Neuronal stem cell (in vitro differentiated cells): ENCODE data around the gene ACACA.
"Not testable (repeated sequence)": the region's sequence is repeated elsewhere in the genome, so short reads cannot be mapped to it uniquely, and the experiment has no call there.

Experiments
- DNase-seq: peaks from one replicate; pipeline ENCODE4 v3.0.0-alpha.2; 2013; ENCODE audit warnings: low spot score
- H2AFZ ChIP-seq: one replicate; pipeline ENCODE4 v1.6.1; 2013; ENCODE audit warnings: mild to moderate bottlenecking, low read length, inconsistent platforms
- H2AK5ac ChIP-seq: 2 replicates; pipeline ENCODE4 v1.6.1; 2013; ENCODE audit warnings: low read depth, mild to moderate bottlenecking, inconsistent platforms, low read length, moderate library complexity, mixed read lengths
- H2BK120ac ChIP-seq: 2 replicates; pipeline ENCODE4 v1.6.1; 2013; ENCODE audit warnings: low read depth, mild to moderate bottlenecking, inconsistent platforms, low read length, moderate library complexity, mixed read lengths
- H2BK12ac ChIP-seq: one replicate; pipeline ENCODE4 v1.6.1; 2013; ENCODE audit warnings: low read length, inconsistent platforms
- H2BK15ac ChIP-seq: 2 replicates; pipeline ENCODE4 v1.6.1; 2013; ENCODE audit warnings: mild to moderate bottlenecking, low read length, inconsistent platforms, mixed read lengths
- H2BK5ac ChIP-seq: one replicate; pipeline ENCODE4 v1.6.1; 2013; ENCODE audit warnings: inconsistent platforms, mild to moderate bottlenecking, low read length, moderate library complexity
- H3K14ac ChIP-seq: one replicate; pipeline ENCODE4 v1.6.1; 2013; ENCODE audit warnings: low read length, inconsistent platforms
- H3K18ac ChIP-seq: 2 replicates; pipeline ENCODE4 v1.6.1; 2013; ENCODE audit warnings: low read length, inconsistent platforms
- H3K23ac ChIP-seq: 2 replicates; pipeline ENCODE4 v1.6.1; 2013; ENCODE audit warnings: low read depth, mild to moderate bottlenecking, mixed read lengths, low read length, inconsistent platforms; ENCODE audit not compliant: poor library complexity
- H3K27ac ChIP-seq: replicated peaks from 3 replicates; pipeline ENCODE4 v1.5.1; 2013; ENCODE audit warnings: low read length, inconsistent platforms
- H3K27me3 ChIP-seq, 3 experiments: 2 replicates each; pipeline ENCODE4 v1.6.1; 2013; ENCODE audit warnings: low read length in 3 of 3, mild to moderate bottlenecking in 2 of 3, inconsistent platforms in 1 of 3, low read depth in 1 of 3, mixed read lengths in 1 of 3, moderate library complexity in 1 of 3; ENCODE audit not compliant: control insufficient read depth in 3 of 3, insufficient read depth in 3 of 3
- H3K36me3 ChIP-seq, 2 donors: replicated peaks in 1 of 2; 2 replicates each; pipeline ENCODE4 v1.6.1; 2013; ENCODE audit warnings: low read length in 2 of 2; ENCODE audit not compliant: control insufficient read depth in 2 of 2, insufficient read depth in 2 of 2
- H3K4ac ChIP-seq: 2 replicates; pipeline ENCODE4 v1.6.1; 2013; ENCODE audit warnings: inconsistent platforms, mild to moderate bottlenecking, low read length, moderate library complexity
- H3K4me1 ChIP-seq, 2 donors: 1 replicate in 1 of 2; 2 replicates in 1 of 2; pipeline ENCODE4 v1.6.1; 2013; ENCODE audit warnings: low read length in 2 of 2, low read depth in 1 of 2; ENCODE audit not compliant: control insufficient read depth in 2 of 2, insufficient read depth in 1 of 2
- H3K4me2 ChIP-seq: one replicate; pipeline ENCODE4 v1.6.1; 2013; ENCODE audit warnings: mild to moderate bottlenecking, low read length, inconsistent platforms; ENCODE audit not compliant: insufficient read depth, poor library complexity, severe bottlenecking
- H3K4me3 ChIP-seq, 2 donors: 2 replicates each; pipeline ENCODE4 v1.5.1; 2013; ENCODE audit warnings: low read length in 2 of 2, mild to moderate bottlenecking in 2 of 2, inconsistent platforms in 1 of 2, moderate library complexity in 1 of 2
- H3K79me1 ChIP-seq: one replicate; pipeline ENCODE4 v1.6.1; 2013; ENCODE audit warnings: low read depth, mild to moderate bottlenecking, inconsistent platforms, low read length, moderate library complexity
- H3K9ac ChIP-seq: one replicate; pipeline ENCODE4 v1.6.1; 2013; ENCODE audit warnings: mild to moderate bottlenecking, low read depth, low read length, inconsistent platforms; ENCODE audit not compliant: poor library complexity
- H3K9me3 ChIP-seq, 2 donors: replicated peaks in 1 of 2; 2 replicates each; pipeline versions ENCODE3 to v1.6.1; 2013; ENCODE audit warnings: low read length in 2 of 2, mild to moderate bottlenecking in 2 of 2, inconsistent platforms in 1 of 2, low read depth in 1 of 2, mixed read lengths in 1 of 2, moderate library complexity in 1 of 2; ENCODE audit not compliant: control insufficient read depth in 2 of 2, insufficient read depth in 1 of 2
- H4K8ac ChIP-seq: one replicate; pipeline ENCODE4 v1.6.1; 2013; ENCODE audit warnings: low read depth, mild to moderate bottlenecking, inconsistent platforms, low read length, moderate library complexity
- H4K91ac ChIP-seq: one replicate; pipeline ENCODE4 v1.6.1; 2013; ENCODE audit warnings: low read length, low read depth, mild to moderate bottlenecking, inconsistent platforms; ENCODE audit not compliant: poor library complexity
- whole genome bisulfite sequencing, 2 donors: extraction: QIAGEN DNeasy Blood & Tissue Kit; methylation state at CpG; one replicate each; pipeline ENCODE4 v1.1.7; 2013; ENCODE audit warnings: missing lambda C conversion rate in 2 of 2, mixed read lengths in 1 of 2; ENCODE audit not compliant: insufficient read length in 2 of 2, insufficient replicate concordance in 1 of 2; ENCODE audit errors: extremely low coverage in 2 of 2; 5-methylcytosine and 5-hydroxymethylcytosine counted together

Gene ACACA

DNA sequence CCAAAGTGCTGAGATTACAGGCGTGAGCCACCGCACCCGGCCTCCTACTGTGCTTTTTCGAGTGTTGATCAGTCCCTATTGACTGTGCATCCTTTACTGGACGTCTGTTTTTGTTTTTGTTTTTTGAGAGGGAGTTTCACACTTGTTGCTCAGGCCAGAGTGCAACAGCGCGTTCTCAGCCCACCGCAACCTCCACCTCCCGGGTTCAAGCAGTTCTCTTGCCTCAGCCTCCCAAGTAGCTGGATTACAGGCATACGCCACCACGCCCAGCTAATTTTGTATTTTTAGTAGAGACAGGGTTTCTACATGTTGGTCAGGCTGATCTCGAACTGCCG, 1.5 kb upstream of the ACACA start:
- not testable (repeated sequence) for H3K18ac ChIP-seq, H2BK15ac ChIP-seq, H3K4ac ChIP-seq, H2BK5ac ChIP-seq, H4K8ac ChIP-seq, H3K23ac ChIP-seq, H3K4me2 ChIP-seq, H3K27ac ChIP-seq, H3K14ac ChIP-seq, H3K4me1 ChIP-seq, H2AK5ac ChIP-seq, DNase-seq, H3K4me3 ChIP-seq, H3K9ac ChIP-seq, H3K27me3 ChIP-seq, H3K9me3 ChIP-seq, H3K79me1 ChIP-seq, H2BK120ac ChIP-seq, H4K91ac ChIP-seq, H2BK12ac ChIP-seq, H2AFZ ChIP-seq
- WGBS, 2 donors: no CpG with 5 or more reads among the region's 13 CpGs
- peaks cover 3 to 64% of the 10 kb centered on the region in 2 donors for H3K36me3 ChIP-seq

DNA sequence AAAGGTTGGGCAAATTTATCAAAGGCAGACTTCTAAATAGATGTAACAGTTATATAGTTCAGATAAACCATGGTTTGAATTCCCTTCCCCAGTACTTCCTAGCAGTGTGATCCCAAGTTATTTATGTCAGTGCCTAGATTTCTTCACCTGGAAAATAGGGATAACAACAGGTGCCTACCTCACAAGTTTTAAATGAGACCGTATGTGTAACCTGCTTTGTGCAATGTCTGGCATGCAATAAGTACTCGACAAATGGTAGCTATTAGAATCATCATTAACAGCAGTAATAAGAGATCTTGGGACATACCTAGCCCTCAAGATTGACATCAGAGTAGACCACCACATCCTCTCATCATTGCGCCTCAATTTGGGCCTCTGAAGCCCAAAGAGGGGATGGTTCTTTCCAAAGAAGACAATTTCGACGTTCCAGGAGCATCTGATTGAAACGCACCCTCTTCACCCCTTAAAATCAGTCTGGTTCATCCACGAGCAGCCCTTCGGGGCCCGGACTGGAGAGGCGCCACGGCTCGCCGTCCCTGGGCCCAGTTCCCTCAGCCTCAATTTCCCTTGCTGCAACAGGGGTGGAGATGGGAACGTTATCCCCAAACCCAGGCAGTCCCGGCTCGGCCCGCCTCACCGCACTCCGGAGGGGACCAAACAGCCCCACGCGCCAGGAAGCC, 541 bp downstream of the ACACA start:
- no CpG with 5 or more reads among the region's 21 CpGs for WGBS, 2 donors
- Histone ChIP-seq H3K79me1 (peaks cover 3% of the 10 kb centered on the region), H3K9me3 (no peaks in the 10 kb centered on the region), H3K4me3 (peak overlapping the region; percentile 85 to 93), H2BK120ac (peak overlapping the region; percentile 6), H4K8ac (no peak overlapping the region), H3K14ac (peak overlapping the region; percentile 92), H3K27me3 (no peaks in the 10 kb centered on the region), H3K27ac (peak overlapping the region; percentile 75), H4K91ac (peak overlapping the region; percentile 61), H2BK12ac (no peak overlapping the region), H3K36me3 (peaks cover 1 to 47% of the 10 kb centered on the region in 2 donors), H2BK5ac (peak overlapping the region; percentile 76), H3K9ac (peak overlapping the region; percentile 93), H3K23ac (peak overlapping the region; percentile 82), H2AK5ac (no peak overlapping the region), H3K4ac (no peak overlapping the region), H3K4me1 (no peaks in the 10 kb centered on the region), H2BK15ac (peak overlapping the region; percentile 76), H2AFZ (peak overlapping the region; percentile 93), H3K4me2 (peak overlapping the region; percentile 87), H3K18ac (peak overlapping the region; percentile 83)
- no peak for DNase-seq

DNA sequence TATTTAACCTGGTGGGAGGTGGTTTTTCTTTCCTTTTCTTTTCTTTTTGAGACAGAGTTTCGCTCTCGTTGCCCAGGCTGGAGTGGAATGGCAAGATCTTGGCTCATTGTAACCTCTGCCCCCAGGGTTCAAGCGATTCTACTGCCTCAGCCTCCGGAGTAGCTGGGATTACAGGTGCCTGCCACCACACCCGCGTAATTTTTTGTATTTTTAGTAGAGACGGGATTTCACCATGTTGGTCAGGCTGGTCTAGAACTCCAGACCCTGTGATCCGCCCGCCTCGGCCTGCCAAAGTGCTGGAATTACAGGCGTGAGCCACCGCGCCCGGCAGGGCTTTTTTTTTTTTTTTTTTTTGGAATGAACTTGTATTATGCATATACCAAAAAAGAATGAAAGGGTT, 1.1 kb downstream of the ACACA start:
- not testable (repeated sequence) for H2AK5ac ChIP-seq, H3K18ac ChIP-seq, H3K79me1 ChIP-seq, H3K9me3 ChIP-seq, H3K4me2 ChIP-seq, H3K14ac ChIP-seq, H3K4ac ChIP-seq, H4K8ac ChIP-seq, H2AFZ ChIP-seq, H2BK15ac ChIP-seq, DNase-seq, H3K27ac ChIP-seq, H2BK5ac ChIP-seq, H3K4me1 ChIP-seq, H2BK120ac ChIP-seq, H3K23ac ChIP-seq, H3K27me3 ChIP-seq, H4K91ac ChIP-seq, H2BK12ac ChIP-seq, H3K9ac ChIP-seq
- WGBS, 2 donors: no CpG with 5 or more reads among the region's 14 CpGs
- Histone ChIP-seq H3K36me3 (peaks cover 0 to 41% of the 10 kb centered on the region in 2 donors), H3K4me3 (peak overlapping the region in 1 of 2 donors; percentile 93)

DNA sequence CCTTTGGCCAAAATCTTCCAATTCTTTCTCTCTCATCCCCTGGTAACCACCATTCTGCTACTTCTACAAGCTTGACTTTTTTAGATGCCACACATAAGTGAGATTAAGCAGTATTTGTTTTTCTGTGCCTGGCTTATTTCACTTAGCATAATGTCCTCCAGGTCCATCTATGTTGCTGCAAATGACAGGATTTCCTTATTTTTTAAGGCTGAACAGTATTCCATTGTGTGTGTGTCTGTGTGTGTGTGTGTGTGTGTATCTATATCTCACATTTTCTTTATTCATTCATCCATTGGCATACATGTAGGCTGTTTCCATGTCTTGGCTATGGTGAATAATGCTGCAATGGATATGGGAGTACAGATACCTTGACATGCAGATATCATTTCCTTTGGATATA, 6.1 kb downstream of the ACACA start:
- H2BK120ac ChIP-seq: no peak overlapping the region
- H2AFZ ChIP-seq: no peak overlapping the region
- no peak overlapping the region for H4K8ac ChIP-seq
- H4K91ac ChIP-seq: no peak overlapping the region
- no peak overlapping the region for H3K14ac ChIP-seq
- no peak overlapping the region for H3K4me2 ChIP-seq
- no peak overlapping the region for H3K23ac ChIP-seq
- H2AK5ac ChIP-seq: no peak overlapping the region
- no peaks in the 10 kb centered on the region for H3K9me3 ChIP-seq
- H2BK15ac ChIP-seq: no peak overlapping the region
- no peak overlapping the region for H2BK5ac ChIP-seq
- no peak overlapping the region for H2BK12ac ChIP-seq
- peaks cover 0 to 18% of the 10 kb centered on the region in 2 donors for H3K36me3 ChIP-seq
- H3K79me1 ChIP-seq: no peaks in the 10 kb centered on the region
- DNase-seq: no peak
- H3K9ac ChIP-seq: no peak overlapping the region
- no peaks in the 10 kb centered on the region for H3K4me1 ChIP-seq
- H3K4ac ChIP-seq: no peak overlapping the region
- H3K4me3 ChIP-seq: no peak overlapping the region
- no peak overlapping the region for H3K27ac ChIP-seq
- H3K18ac ChIP-seq: no peak overlapping the region
- H3K27me3 ChIP-seq: no peaks in the 10 kb centered on the region
